ENCODE measurements around the gene KDM2B. TPM values are rescaled to one million over a fixed set of nuclear protein-coding genes. Genes with fewer than 3 reads are reported as not detected.

KDM2B gene
- total RNA-seq, 2 donors from 2014 or later = 18.1 to 39.3 TPM

- H3K9me3 ChIP-seq = no peaks in the 10 kb centered on the region
- H3K36me3 ChIP-seq = no peaks in the 10 kb centered on the region
- no peak overlapping the region for H3K27ac ChIP-seq
- no peaks in the 10 kb centered on the region for H3K4me1 ChIP-seq (replicated peaks)
- H3K27me3 ChIP-seq (replicated peaks; ENCODE audit: insufficient read depth) = no peaks in the 10 kb centered on the region
- H3K4me3 ChIP-seq = no peak overlapping the region
- WGBS = 90% methylated on average over 7 of the region's 7 CpGs
- DNase-seq (ENCODE audit: low spot score) = no peak
- intact Hi-C loops (cut with DNase I) = no loop called here
- TF ChIP-seq POLR2A (IDR thresholded peaks at IDR 0.05) = no peak
- TF ChIP-seq POLR2AphosphoS5 (IDR thresholded peaks at IDR 0.05) = no peak
- TF ChIP-seq CTCF (IDR thresholded peaks at IDR 0.05) = no peak
Observed at GRCh38 chr12:121529184-121529583, 51.6 kb downstream of the KDM2B start.

- no peaks in the 10 kb centered on the region for H3K9me3 ChIP-seq
- no peak overlapping the region for H3K27ac ChIP-seq
- H3K4me3 ChIP-seq = no peak overlapping the region
- H3K4me1 ChIP-seq (replicated peaks) = no peaks in the 10 kb centered on the region
- no peak for DNase-seq (ENCODE audit: low spot score)
- intact Hi-C loops (cut with DNase I) = no loop called here
- H3K27me3 ChIP-seq (replicated peaks; ENCODE audit: insufficient read depth) = no peaks in the 10 kb centered on the region
- 92% methylated on average over 8 of the region's 8 CpGs for WGBS
- TF ChIP-seq CTCF (IDR thresholded peaks at IDR 0.05) = no peak
- no peak for TF ChIP-seq POLR2A (IDR thresholded peaks at IDR 0.05)
- no peaks in the 10 kb centered on the region for H3K36me3 ChIP-seq
Observed at GRCh38 chr12:121525411-121525810, 55.4 kb downstream of the KDM2B start.

GRCh38 chr12:121524196-121524916 lies 56.5 kb downstream of the KDM2B start:
- no peak for TF ChIP-seq POLR2A (IDR thresholded peaks at IDR 0.05)
- TF ChIP-seq POLR2AphosphoS5 (IDR thresholded peaks at IDR 0.05) = no peak
- no peak for TF ChIP-seq CTCF (IDR thresholded peaks at IDR 0.05)
- Histone ChIP-seq H3K36me3 (no peaks in the 10 kb centered on the region), H3K27me3 (replicated peaks; ENCODE audit: insufficient read depth) (no peaks in the 10 kb centered on the region), H3K4me1 (replicated peaks) (no peaks in the 10 kb centered on the region), H3K27ac (no peak overlapping the region), H3K4me3 (no peak overlapping the region), H3K9me3 (no peaks in the 10 kb centered on the region)
- WGBS = 65% methylated on average over 16 of the region's 16 CpGs
- DNase-seq (ENCODE audit: low spot score) = no peak
- intact Hi-C loops (cut with DNase I) = no loop called here

GRCh38 chr12:121523741-121524140 lies 57.1 kb downstream of the KDM2B start:
- no peaks in the 10 kb centered on the region for H3K9me3 ChIP-seq
- H3K27ac ChIP-seq = no peak overlapping the region
- WGBS = 91% methylated on average over 16 of the region's 16 CpGs
- intact Hi-C loops (cut with DNase I) = no loop called here
- no peaks in the 10 kb centered on the region for H3K4me1 ChIP-seq (replicated peaks)
- H3K36me3 ChIP-seq = no peaks in the 10 kb centered on the region
- H3K27me3 ChIP-seq (replicated peaks; ENCODE audit: insufficient read depth) = no peaks in the 10 kb centered on the region
- no peak overlapping the region for H3K4me3 ChIP-seq
- TF ChIP-seq POLR2A (IDR thresholded peaks at IDR 0.05) (no peak), POLR2AphosphoS5 (IDR thresholded peaks at IDR 0.05) (no peak), CTCF (IDR thresholded peaks at IDR 0.05) (no peak)
- DNase-seq (ENCODE audit: low spot score) = no peak

- intact Hi-C loops (cut with DNase I) = no loop called here
- TF ChIP-seq POLR2AphosphoS5 (IDR thresholded peaks at IDR 0.05) (no peak), POLR2A (IDR thresholded peaks at IDR 0.05) (no peak), CTCF (IDR thresholded peaks at IDR 0.05) (no peak)
- no peaks in the 10 kb centered on the region for H3K27me3 ChIP-seq (replicated peaks; ENCODE audit: insufficient read depth)
- no peak overlapping the region for H3K27ac ChIP-seq
- H3K4me3 ChIP-seq = no peak overlapping the region
- 71% methylated on average over 11 of the region's 11 CpGs for WGBS
- no peaks in the 10 kb centered on the region for H3K4me1 ChIP-seq (replicated peaks)
- no peaks in the 10 kb centered on the region for H3K9me3 ChIP-seq
- no peaks in the 10 kb centered on the region for H3K36me3 ChIP-seq
- no peak for DNase-seq (ENCODE audit: low spot score)
Observed at GRCh38 chr12:121522971-121523370, 57.9 kb downstream of the KDM2B start.

All from prostate gland (tissue), 2 donors.